Measurements from ENCODE around the gene LRRC61.

GRCh38 chr7:150382123-150382843 lies 59.1 kb downstream of the LRRC61 start:
- TF ChIP-seq CTCF (conservative IDR thresholded peaks at IDR 0.05; ENCODE audit: low read length) (no peak), EZH2phosphoT487 (IDR thresholded peaks at IDR 0.05; ENCODE audit: borderline replicate concordance, low read depth, low read length) (no peak)

Measured in OCI-LY7 (cell line).